Lung (tissue), 12 donors: Measurements from ENCODE around the gene KCTD16. TPM values are rescaled to one million over a fixed set of nuclear protein-coding genes. Genes with fewer than 3 reads are reported as not detected.

Experiments used
- ATAC-seq: fragments of 200-7000 bp; cut with Tn5 transposase; one replicate; pipeline ENCODE4 v1.9.1; 2020; ENCODE audit warnings: moderate number of reproducible peaks; ENCODE audit not compliant: insufficient read depth, low FRiP score
- DNase-seq, 3 donors: peaks; one replicate each; pipeline ENCODE4 v3.0.0-alpha.2; 2013 to 2017
- H3K27ac ChIP-seq, 2 donors: one replicate each; pipeline ENCODE4 v1.5.1; 2013; ENCODE audit warnings: mild to moderate bottlenecking in 2 of 2, moderate library complexity in 2 of 2, control low read depth in 1 of 2, inconsistent platforms in 1 of 2, low read depth in 1 of 2, low read length in 1 of 2
- H3K27me3 ChIP-seq, 3 donors: one replicate each; pipeline ENCODE4 v1.5.1; 2013; ENCODE audit warnings: low read length in 2 of 3; ENCODE audit not compliant: control insufficient read depth in 3 of 3, insufficient read depth in 3 of 3
- H3K36me3 ChIP-seq, 4 donors: one replicate each; pipeline ENCODE4 v1.5.1; 2013; ENCODE audit warnings: low read length in 4 of 4, mild to moderate bottlenecking in 1 of 4, moderate library complexity in 1 of 4; ENCODE audit not compliant: control insufficient read depth in 4 of 4, insufficient read depth in 4 of 4
- H3K4me1 ChIP-seq, 5 donors: one replicate each; pipeline ENCODE4 v1.5.1; 2013; ENCODE audit warnings: low read length in 5 of 5, mild to moderate bottlenecking in 2 of 5, moderate library complexity in 1 of 5; ENCODE audit not compliant: control insufficient read depth in 5 of 5, insufficient read depth in 5 of 5
- H3K4me3 ChIP-seq: one replicate; pipeline ENCODE4 v1.5.1; 2013; ENCODE audit warnings: mild to moderate bottlenecking, control low read depth, moderate library complexity
- H3K9ac ChIP-seq, 2 donors: one replicate each; pipeline ENCODE4 v1.5.1; 2013; ENCODE audit warnings: low read length in 2 of 2, control low read depth in 1 of 2; ENCODE audit not compliant: insufficient read depth in 1 of 2
- H3K9me3 ChIP-seq, 4 donors: one replicate each; pipeline ENCODE4 v1.5.1; 2013; ENCODE audit warnings: low read length in 3 of 4, mild to moderate bottlenecking in 1 of 4, moderate library complexity in 1 of 4; ENCODE audit not compliant: control insufficient read depth in 4 of 4, insufficient read depth in 3 of 4
- WGBS, 2 donors: extraction: QIAGEN DNeasy Blood & Tissue Kit; methylation state at CpG; one replicate each; pipeline ENCODE4 v1.1.7; 2013; 5-methylcytosine and 5-hydroxymethylcytosine counted together
- polyA plus RNA-seq, 2 donors: library from polyadenylated mRNA; stranded (reverse); fragments of 200-250 nt; gene quantifications; one replicate each; pipeline ENCODE4 v1.2.1, GENCODE V29; 2013
- total RNA-seq, 2 donors: library from RNA; depleted of rRNA in 1 of 2; stranded (reverse); fragments of >200 nt in 1 of 2; gene quantifications; one replicate each; pipeline ENCODE4 v1.2.1, GENCODE V29; 2014 to 2021
- TF ChIP-seq, protein P1 (sequence below): IDR thresholded peaks from 2 replicates; pipeline ENCODE4 v1.5.1; 2012; ENCODE audit warnings: mild to moderate bottlenecking; ENCODE audit errors: control extremely low read depth, extremely low read depth
- donor health status: control.
- donor health status: control.
- donor health status: Bipolar disorder and iron deficiency.
- donor health status: healthy.
- donor health status: DM: yes; HTN: yes; CAD: no.

Gene KCTD16
- total and polyA plus RNA-seq, 4 donors = 0.07 to 0.63 (median 0.27) TPM

DNA sequence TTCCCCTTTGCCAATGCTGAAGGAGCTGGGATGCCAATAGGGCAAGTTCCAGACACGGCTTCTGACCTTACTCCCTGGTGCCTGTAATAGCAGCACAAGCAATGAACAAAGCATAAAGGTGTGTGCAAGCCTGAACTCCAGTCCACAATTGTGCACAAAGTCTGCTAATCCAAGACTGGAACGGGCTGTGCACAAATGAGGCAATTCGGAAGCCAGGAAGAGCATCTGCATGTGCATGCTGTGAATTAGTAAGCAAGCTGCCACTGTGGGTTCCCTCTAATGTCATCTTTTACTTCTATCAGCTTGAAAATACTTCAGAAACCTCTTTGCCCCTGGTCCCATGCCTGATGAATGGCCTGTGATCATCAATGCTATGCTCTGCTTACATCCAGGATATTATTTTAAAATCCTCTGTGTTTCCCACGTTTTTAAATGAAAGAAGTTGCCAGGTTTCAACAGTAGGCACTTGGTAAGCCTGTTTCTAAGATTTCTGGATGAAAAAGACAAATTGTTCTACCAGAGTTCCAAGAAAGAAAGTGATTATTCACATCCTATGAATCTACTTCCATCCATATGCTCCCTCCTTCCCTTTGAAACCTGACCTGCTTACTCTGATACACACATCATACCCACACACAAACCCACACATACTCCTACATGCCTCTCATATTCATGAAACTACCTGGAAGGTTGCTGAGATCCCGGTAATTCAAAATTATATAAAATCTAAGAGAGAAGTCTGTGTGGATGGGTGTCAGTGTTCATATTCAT, 165.7 kb downstream of the KCTD16 start:
- ATAC-seq = no peak

DNA sequence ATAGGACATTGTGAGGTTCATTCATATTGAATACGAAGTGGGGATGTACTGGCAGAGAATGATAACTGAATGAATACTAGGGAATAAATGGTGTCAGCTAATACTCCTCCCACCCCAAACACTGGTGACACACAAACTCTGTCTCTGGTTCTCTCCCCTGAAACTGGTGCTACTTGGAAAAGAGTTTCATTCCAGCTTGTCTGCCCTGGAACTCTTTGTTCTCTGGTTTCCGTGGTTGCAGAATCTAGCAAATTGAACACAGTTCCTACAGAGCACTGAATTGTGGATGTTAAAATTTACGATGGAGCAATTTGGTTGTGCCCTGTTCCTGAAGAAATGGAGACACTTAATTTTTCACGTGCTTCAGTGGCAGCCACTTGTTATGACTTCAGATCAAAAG, 181.7 kb downstream of the KCTD16 start:
- Histone ChIP-seq H3K9me3 (peaks cover 0 to 2% (median 0%) of the 10 kb centered on the region in 4 donors), H3K9ac (no peak overlapping the region), H3K27ac (no peak overlapping the region), H3K4me3 (no peak overlapping the region), H3K4me1 (no peaks in the 10 kb centered on the region), H3K36me3 (no peaks in the 10 kb centered on the region), H3K27me3 (no peaks in the 10 kb centered on the region)
- no peak for ATAC-seq
- TF ChIP-seq, protein P1, sequence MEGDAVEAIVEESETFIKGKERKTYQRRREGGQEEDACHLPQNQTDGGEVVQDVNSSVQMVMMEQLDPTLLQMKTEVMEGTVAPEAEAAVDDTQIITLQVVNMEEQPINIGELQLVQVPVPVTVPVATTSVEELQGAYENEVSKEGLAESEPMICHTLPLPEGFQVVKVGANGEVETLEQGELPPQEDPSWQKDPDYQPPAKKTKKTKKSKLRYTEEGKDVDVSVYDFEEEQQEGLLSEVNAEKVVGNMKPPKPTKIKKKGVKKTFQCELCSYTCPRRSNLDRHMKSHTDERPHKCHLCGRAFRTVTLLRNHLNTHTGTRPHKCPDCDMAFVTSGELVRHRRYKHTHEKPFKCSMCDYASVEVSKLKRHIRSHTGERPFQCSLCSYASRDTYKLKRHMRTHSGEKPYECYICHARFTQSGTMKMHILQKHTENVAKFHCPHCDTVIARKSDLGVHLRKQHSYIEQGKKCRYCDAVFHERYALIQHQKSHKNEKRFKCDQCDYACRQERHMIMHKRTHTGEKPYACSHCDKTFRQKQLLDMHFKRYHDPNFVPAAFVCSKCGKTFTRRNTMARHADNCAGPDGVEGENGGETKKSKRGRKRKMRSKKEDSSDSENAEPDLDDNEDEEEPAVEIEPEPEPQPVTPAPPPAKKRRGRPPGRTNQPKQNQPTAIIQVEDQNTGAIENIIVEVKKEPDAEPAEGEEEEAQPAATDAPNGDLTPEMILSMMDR = no peak
- 67 to 84% methylated on average over 4 of the region's 4 CpGs for WGBS, 2 donors
- no peak for DNase-seq

More for the DNA sequence above, 165.7 kb downstream of the KCTD16 start:
- no peak for DNase-seq
- 71 to 82% methylated on average over 5 of the region's 5 CpGs for WGBS, 2 donors
- H3K27ac ChIP-seq = no peak overlapping the region
- H3K9me3 ChIP-seq = peaks cover 0 to 6% (median 0%) of the 10 kb centered on the region in 4 donors
- H3K9ac ChIP-seq = no peak overlapping the region
- H3K4me3 ChIP-seq = no peak overlapping the region
- no peaks in the 10 kb centered on the region for H3K4me1 ChIP-seq
- TF ChIP-seq, protein P1 = no peak
- H3K27me3 ChIP-seq = peaks cover 0 to 2% (median 0%) of the 10 kb centered on the region in 3 donors
- no peaks in the 10 kb centered on the region for H3K36me3 ChIP-seq

DNA sequence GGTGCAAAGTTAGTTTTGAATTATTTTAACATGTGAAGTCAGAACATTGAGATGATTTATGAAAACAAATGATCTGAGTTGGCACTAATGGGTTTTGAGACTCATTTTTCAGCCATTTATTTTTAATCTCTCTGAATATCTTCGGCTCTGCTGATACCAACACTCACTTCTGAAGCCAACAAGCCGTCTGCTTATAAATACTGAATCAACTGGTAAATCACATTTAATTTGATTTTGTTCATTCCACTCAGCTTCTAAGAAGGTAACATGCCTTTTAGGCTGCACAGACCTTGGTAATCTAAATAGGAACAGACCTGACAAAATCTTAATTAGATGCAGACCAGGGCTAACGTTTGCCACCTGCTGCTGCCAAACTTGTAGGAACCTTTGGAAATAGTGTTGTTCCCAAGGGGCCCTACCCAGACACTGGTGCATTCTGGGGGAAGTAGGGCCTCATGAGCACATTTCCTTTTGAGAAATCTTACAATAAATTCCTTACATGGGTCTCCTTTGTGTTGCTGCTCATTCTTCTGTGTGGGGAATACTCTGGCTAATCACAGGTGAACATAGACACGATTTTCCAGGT, 182.2 kb downstream of the KCTD16 start:
- ATAC-seq (no peak), DNase-seq (no peak)
- TF ChIP-seq, protein P1 = no peak
- no peaks in the 10 kb centered on the region for H3K36me3 ChIP-seq
- H3K27ac ChIP-seq = no peak overlapping the region
- peaks cover 0 to 2% (median 0%) of the 10 kb centered on the region in 4 donors for H3K9me3 ChIP-seq
- no peak overlapping the region for H3K9ac ChIP-seq
- H3K4me1 ChIP-seq = no peaks in the 10 kb centered on the region
- 49 to 63% methylated on average over 4 of the region's 4 CpGs for WGBS, 2 donors
- H3K4me3 ChIP-seq = no peak overlapping the region
- no peaks in the 10 kb centered on the region for H3K27me3 ChIP-seq
